ENCODE data around the gene TEK. TPM values are rescaled to one million over a fixed set of nuclear protein-coding genes. Genes with fewer than 3 reads are reported as not detected.

The TEK gene
- total and polyA plus RNA-seq, 3 donors from 2014 or later = 3.2 to 3.9 (median 3.7) TPM

DNA sequence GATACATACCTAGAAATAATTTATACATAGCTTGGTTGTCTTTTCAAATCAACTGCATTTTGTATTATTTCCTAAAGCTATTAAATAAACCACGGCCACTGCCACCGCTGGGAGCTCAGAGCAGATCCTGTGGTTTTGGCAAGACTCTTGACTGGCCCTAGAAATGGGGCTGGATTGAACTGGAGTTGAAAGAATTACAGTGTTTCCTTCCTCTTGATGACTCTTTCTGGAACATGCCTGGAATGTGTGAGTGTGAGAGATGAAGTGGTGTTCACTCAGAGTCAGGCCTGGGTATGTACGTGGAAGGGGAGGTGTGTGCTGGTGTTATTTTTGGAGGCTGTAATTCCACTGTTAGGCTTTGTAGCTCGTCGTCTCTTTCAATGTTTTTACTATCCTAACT, 45.9 kb downstream of the TEK start:
- no peaks in the 10 kb centered on the region for H3K27me3 ChIP-seq
- no peaks in the 10 kb centered on the region for H3K9me3 ChIP-seq
- no peaks in the 10 kb centered on the region for H3K36me3 ChIP-seq (ENCODE audit: low read depth, missing control alignments)
- no peak overlapping the region for H3K4me3 ChIP-seq
- 62 to 69% methylated on average over 5 of the region's 5 CpGs for WGBS, 2 donors
- intact Hi-C loops (cut with DNase I; ENCODE audit: low total_unique reads) = no loop called here
- no peak overlapping the region for H3K27ac ChIP-seq
- H3K4me1 ChIP-seq = no peaks in the 10 kb centered on the region
- DNase-seq = no peak
- TF ChIP-seq POLR2A (IDR thresholded peaks at IDR 0.05) = no peak
- TF ChIP-seq, protein P1, sequence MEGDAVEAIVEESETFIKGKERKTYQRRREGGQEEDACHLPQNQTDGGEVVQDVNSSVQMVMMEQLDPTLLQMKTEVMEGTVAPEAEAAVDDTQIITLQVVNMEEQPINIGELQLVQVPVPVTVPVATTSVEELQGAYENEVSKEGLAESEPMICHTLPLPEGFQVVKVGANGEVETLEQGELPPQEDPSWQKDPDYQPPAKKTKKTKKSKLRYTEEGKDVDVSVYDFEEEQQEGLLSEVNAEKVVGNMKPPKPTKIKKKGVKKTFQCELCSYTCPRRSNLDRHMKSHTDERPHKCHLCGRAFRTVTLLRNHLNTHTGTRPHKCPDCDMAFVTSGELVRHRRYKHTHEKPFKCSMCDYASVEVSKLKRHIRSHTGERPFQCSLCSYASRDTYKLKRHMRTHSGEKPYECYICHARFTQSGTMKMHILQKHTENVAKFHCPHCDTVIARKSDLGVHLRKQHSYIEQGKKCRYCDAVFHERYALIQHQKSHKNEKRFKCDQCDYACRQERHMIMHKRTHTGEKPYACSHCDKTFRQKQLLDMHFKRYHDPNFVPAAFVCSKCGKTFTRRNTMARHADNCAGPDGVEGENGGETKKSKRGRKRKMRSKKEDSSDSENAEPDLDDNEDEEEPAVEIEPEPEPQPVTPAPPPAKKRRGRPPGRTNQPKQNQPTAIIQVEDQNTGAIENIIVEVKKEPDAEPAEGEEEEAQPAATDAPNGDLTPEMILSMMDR (IDR thresholded peaks at IDR 0.05) = no peak

DNA sequence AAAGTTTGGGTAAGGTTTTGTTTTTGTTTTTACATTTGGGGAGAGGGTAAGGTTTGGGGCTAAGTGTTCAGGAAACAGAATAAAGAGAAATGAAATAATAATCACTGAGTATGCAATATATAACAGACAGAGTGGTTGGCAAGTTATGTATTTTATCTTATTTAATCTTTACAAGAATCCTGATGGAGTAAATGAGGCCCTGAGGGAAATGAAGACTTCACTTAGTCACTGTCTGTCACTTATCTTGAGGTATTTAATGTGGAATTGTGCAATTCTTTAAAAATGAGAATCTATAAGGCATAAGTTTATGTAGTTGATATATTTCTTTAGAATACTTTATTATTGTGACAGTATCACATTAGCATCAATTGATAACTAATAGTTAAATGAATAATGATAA, 48.1 kb downstream of the TEK start:
- no peak for TF ChIP-seq POLR2A (IDR thresholded peaks at IDR 0.05)
- TF ChIP-seq, protein P1 (IDR thresholded peaks at IDR 0.05) = no peak

DNA sequence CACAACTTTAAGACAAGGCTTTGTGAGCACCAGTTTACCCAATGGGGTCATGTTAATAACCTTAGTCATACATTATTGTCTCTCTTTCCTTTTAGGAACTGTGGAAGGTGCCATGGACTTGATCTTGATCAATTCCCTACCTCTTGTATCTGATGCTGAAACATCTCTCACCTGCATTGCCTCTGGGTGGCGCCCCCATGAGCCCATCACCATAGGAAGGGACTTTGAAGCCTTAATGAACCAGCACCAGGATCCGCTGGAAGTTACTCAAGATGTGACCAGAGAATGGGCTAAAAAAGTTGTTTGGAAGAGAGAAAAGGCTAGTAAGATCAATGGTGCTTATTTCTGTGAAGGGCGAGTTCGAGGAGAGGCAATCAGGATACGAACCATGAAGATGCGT, 48.7 kb downstream of the TEK start:
- Histone ChIP-seq H3K27me3 (no peaks in the 10 kb centered on the region), H3K4me1 (no peaks in the 10 kb centered on the region), H3K27ac (no peak overlapping the region), H3K36me3 (ENCODE audit: low read depth, missing control alignments) (no peaks in the 10 kb centered on the region), H3K4me3 (no peak overlapping the region), H3K9me3 (no peaks in the 10 kb centered on the region)
- 93 to 95% methylated on average over 6 of the region's 6 CpGs for WGBS, 2 donors
- intact Hi-C loops (cut with DNase I; ENCODE audit: low total_unique reads) = no loop called here
- DNase-seq = no peak
- no peak for TF ChIP-seq POLR2A (IDR thresholded peaks at IDR 0.05)
- TF ChIP-seq, protein P1 (IDR thresholded peaks at IDR 0.05) = no peak

More for the DNA sequence above, 48.1 kb downstream of the TEK start:
- no peak for DNase-seq
- H3K27ac ChIP-seq = no peak overlapping the region
- intact Hi-C loops (cut with DNase I; ENCODE audit: low total_unique reads) = no loop called here
- no peak overlapping the region for H3K4me3 ChIP-seq
- H3K27me3 ChIP-seq = no peaks in the 10 kb centered on the region
- no peaks in the 10 kb centered on the region for H3K4me1 ChIP-seq
- no peaks in the 10 kb centered on the region for H3K36me3 ChIP-seq (ENCODE audit: low read depth, missing control alignments)
- no peaks in the 10 kb centered on the region for H3K9me3 ChIP-seq

DNA sequence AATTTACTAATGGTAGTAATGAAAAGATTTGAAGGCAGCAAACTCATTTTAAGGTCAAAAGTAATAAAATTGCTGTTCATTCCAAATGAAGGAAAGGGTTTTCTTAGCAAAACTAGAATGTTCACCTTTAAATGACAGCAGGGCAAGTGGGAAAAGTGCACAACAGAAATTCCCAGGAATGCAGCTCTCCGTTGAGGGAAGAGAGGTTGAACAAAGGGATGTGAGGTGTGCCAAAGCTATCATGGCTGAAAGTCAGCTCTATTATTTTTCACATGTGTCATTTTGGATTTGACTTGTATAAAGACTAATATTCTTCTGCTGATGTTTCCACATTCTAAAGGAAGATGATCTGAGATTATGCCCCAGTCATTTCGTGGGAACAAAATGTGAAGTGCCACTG, 51.6 kb downstream of the TEK start:
- DNase-seq = no peak
- Histone ChIP-seq H3K27me3 (no peaks in the 10 kb centered on the region), H3K27ac (no peak overlapping the region), H3K4me3 (no peak overlapping the region), H3K4me1 (no peaks in the 10 kb centered on the region), H3K9me3 (no peaks in the 10 kb centered on the region), H3K36me3 (ENCODE audit: low read depth, missing control alignments) (no peaks in the 10 kb centered on the region)
- WGBS, 2 donors = 70 to 78% methylated on average over 2 of the region's 2 CpGs
- TF ChIP-seq POLR2A (IDR thresholded peaks at IDR 0.05) = no peak
- TF ChIP-seq, protein P1 (IDR thresholded peaks at IDR 0.05) = no peak
- intact Hi-C loops (cut with DNase I; ENCODE audit: low total_unique reads) = no loop called here

DNA sequence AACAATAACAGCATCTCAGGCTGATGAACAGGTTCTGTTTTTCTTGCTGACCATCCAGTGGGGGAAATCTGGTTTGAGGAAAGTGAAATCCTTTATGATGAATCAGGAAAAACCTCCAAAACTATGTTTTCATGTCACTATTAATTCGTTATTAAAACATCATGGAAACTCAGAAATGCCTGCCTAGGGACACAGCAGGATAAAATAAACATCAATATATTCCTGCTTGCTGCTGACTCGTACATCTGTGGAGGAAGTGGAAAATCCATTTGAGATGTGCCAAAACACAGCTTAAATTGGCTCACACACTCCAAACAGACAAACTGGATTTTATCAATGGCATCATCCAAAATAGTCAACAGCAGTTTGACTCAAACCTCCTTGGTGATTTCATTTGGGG, 53.0 kb downstream of the TEK start:
- H3K27ac ChIP-seq = no peak overlapping the region
- no peak overlapping the region for H3K4me3 ChIP-seq
- H3K36me3 ChIP-seq (ENCODE audit: low read depth, missing control alignments) = no peaks in the 10 kb centered on the region
- H3K27me3 ChIP-seq = no peaks in the 10 kb centered on the region
- TF ChIP-seq, protein P1 (IDR thresholded peaks at IDR 0.05) = no peak
- TF ChIP-seq POLR2A (IDR thresholded peaks at IDR 0.05) = no peak
- 33 to 57% methylated on average over 2 of the region's 2 CpGs for WGBS, 2 donors
- H3K4me1 ChIP-seq = no peaks in the 10 kb centered on the region
- intact Hi-C loops (cut with DNase I; ENCODE audit: low total_unique reads) = no loop called here
- no peaks in the 10 kb centered on the region for H3K9me3 ChIP-seq
- DNase-seq = no peak

Measured in testis (tissue), 3 donors.